Trophoblast cell (in vitro differentiated cells and primary cell): ENCODE data around the gene NMU.

Source experiments
- DNase-seq, 2 donors: peaks; one replicate each; pipeline ENCODE4 v3.0.0-alpha.2; 2016
- H2AFZ ChIP-seq: 2 replicates; pipeline ENCODE4 v1.6.1; 2013; ENCODE audit warnings: low read length, moderate library complexity, mild to moderate bottlenecking; ENCODE audit not compliant: insufficient read depth, poor library complexity
- H2AK5ac ChIP-seq: 2 replicates; pipeline ENCODE4 v1.6.1; 2013; ENCODE audit warnings: mild to moderate bottlenecking, low read length
- H2BK120ac ChIP-seq: 2 replicates; pipeline ENCODE4 v1.6.1; 2013; ENCODE audit warnings: low read length, mild to moderate bottlenecking, moderate library complexity; ENCODE audit not compliant: insufficient read depth, poor library complexity
- H2BK12ac ChIP-seq: 2 replicates; pipeline ENCODE4 v1.6.1; 2013; ENCODE audit warnings: mild to moderate bottlenecking, low read length, moderate library complexity
- H2BK5ac ChIP-seq: 2 replicates; pipeline ENCODE4 v1.6.1; 2013; ENCODE audit warnings: low read length, low read depth, moderate library complexity, mild to moderate bottlenecking; ENCODE audit not compliant: poor library complexity
- H3K14ac ChIP-seq: 2 replicates; pipeline ENCODE4 v1.6.1; 2013; ENCODE audit warnings: mild to moderate bottlenecking, low read length
- H3K18ac ChIP-seq: 2 replicates; pipeline ENCODE4 v1.6.1; 2013; ENCODE audit warnings: mild to moderate bottlenecking, low read length
- H3K23ac ChIP-seq: 2 replicates; pipeline ENCODE4 v1.6.1; 2013; ENCODE audit warnings: low read length
- H3K27ac ChIP-seq: 2 replicates; pipeline ENCODE4 v1.5.1; 2013; ENCODE audit warnings: low read depth, mild to moderate bottlenecking, inconsistent platforms, low read length, moderate library complexity
- H3K27me3 ChIP-seq: 2 replicates; pipeline ENCODE4 v1.6.1; 2013; ENCODE audit warnings: inconsistent platforms, mild to moderate bottlenecking, low read length, moderate library complexity; ENCODE audit not compliant: insufficient read depth
- H3K36me3 ChIP-seq, 2 experiments: 1 replicate in 1 of 2; 2 replicates in 1 of 2; pipeline ENCODE4 v1.6.1; 2013; ENCODE audit warnings: low read length in 2 of 2, mild to moderate bottlenecking in 2 of 2, moderate library complexity in 1 of 2; ENCODE audit not compliant: insufficient read depth in 2 of 2, control insufficient read depth in 1 of 2
- H3K4ac ChIP-seq: 2 replicates; pipeline ENCODE4 v1.6.1; 2013; ENCODE audit warnings: low read depth, mild to moderate bottlenecking, low read length, moderate library complexity
- H3K4me1 ChIP-seq, 2 experiments: 1 replicate in 1 of 2; 2 replicates in 1 of 2; pipeline ENCODE4 v1.6.1; 2013; ENCODE audit warnings: low read length in 2 of 2, mild to moderate bottlenecking in 2 of 2, moderate library complexity in 1 of 2; ENCODE audit not compliant: insufficient read depth in 2 of 2, control insufficient read depth in 1 of 2
- H3K4me2 ChIP-seq: 2 replicates; pipeline ENCODE4 v1.6.1; 2013; ENCODE audit warnings: inconsistent platforms, mild to moderate bottlenecking, low read length, moderate library complexity
- H3K4me3 ChIP-seq: 2 replicates; pipeline ENCODE4 v1.5.1; 2013; ENCODE audit warnings: mild to moderate bottlenecking, low read depth, low read length, inconsistent platforms
- H3K79me1 ChIP-seq: one replicate; pipeline ENCODE4 v1.6.1; 2013; ENCODE audit warnings: low read length
- H3K79me2 ChIP-seq: 2 replicates; pipeline ENCODE4 v1.6.1; 2013; ENCODE audit warnings: low read length, mild to moderate bottlenecking; ENCODE audit not compliant: control insufficient read depth, insufficient read depth, poor library complexity
- H3K9ac ChIP-seq: 2 replicates; pipeline ENCODE4 v1.6.1; 2013; ENCODE audit warnings: mild to moderate bottlenecking, low read length
- H3K9me3 ChIP-seq: 2 replicates; pipeline ENCODE4 v1.6.1; 2013; ENCODE audit warnings: low read depth, mild to moderate bottlenecking, control low read depth, inconsistent platforms, low read length; ENCODE audit not compliant: insufficient read depth
- H4K12ac ChIP-seq: 2 replicates; pipeline ENCODE4 v1.6.1; 2013; ENCODE audit warnings: low read depth, mild to moderate bottlenecking, low read length, moderate library complexity
- H4K8ac ChIP-seq: 2 replicates; pipeline ENCODE4 v1.6.1; 2013; ENCODE audit warnings: low read depth, mild to moderate bottlenecking, low read length, moderate library complexity
- H4K91ac ChIP-seq: one replicate; pipeline ENCODE4 v1.6.1; 2013; ENCODE audit warnings: low read depth, mild to moderate bottlenecking, low read length, moderate library complexity
- WGBS: extraction: QIAGEN DNeasy Blood & Tissue Kit; methylation state at CpG from one replicate; pipeline ENCODE4 v1.1.7; 2013; ENCODE audit warnings: missing lambda C conversion rate; ENCODE audit not compliant: insufficient read length, insufficient coverage; ENCODE audit errors: extremely low coverage; 5-methylcytosine and 5-hydroxymethylcytosine counted together

Gene NMU

GRCh38 chr4:55574252-55574651 lies 61.8 kb downstream of the NMU start:
- Histone ChIP-seq H3K4me3 (no peak overlapping the region), H3K9ac (no peak overlapping the region), H3K9me3 (peaks cover 5% of the 10 kb centered on the region), H3K79me1 (no peaks in the 10 kb centered on the region), H4K8ac (no peak overlapping the region), H4K91ac (no peak overlapping the region), H2AFZ (no peak overlapping the region), H3K4me1 (no peaks in the 10 kb centered on the region), H3K36me3 (no peaks in the 10 kb centered on the region), H2AK5ac (no peak overlapping the region), H3K79me2 (no peaks in the 10 kb centered on the region), H3K4me2 (no peak overlapping the region), H2BK12ac (no peak overlapping the region), H4K12ac (no peak overlapping the region), H2BK120ac (no peak overlapping the region), H2BK5ac (no peak overlapping the region), H3K27ac (no peak overlapping the region), H3K4ac (no peak overlapping the region), H3K14ac (no peak overlapping the region), H3K18ac (no peak overlapping the region), H3K23ac (no peak overlapping the region), H3K27me3 (no peaks in the 10 kb centered on the region)
- no peak for DNase-seq
- no CpG with 5 or more reads among the region's 1 CpG for WGBS

- no CpG with 5 or more reads among the region's 3 CpGs for WGBS
- no peak overlapping the region for H3K27ac ChIP-seq
- H3K23ac ChIP-seq: no peak overlapping the region
- H2AFZ ChIP-seq: no peak overlapping the region
- no peak overlapping the region for H3K4ac ChIP-seq
- DNase-seq: no peak
- H3K79me1 ChIP-seq: no peaks in the 10 kb centered on the region
- H3K9me3 ChIP-seq: peaks cover 3% of the 10 kb centered on the region
- H3K36me3 ChIP-seq: no peaks in the 10 kb centered on the region
- H3K4me3 ChIP-seq: no peak overlapping the region
- H4K91ac ChIP-seq: no peak overlapping the region
- no peak overlapping the region for H3K9ac ChIP-seq
- no peak overlapping the region for H3K18ac ChIP-seq
- H3K27me3 ChIP-seq: no peaks in the 10 kb centered on the region
- no peak overlapping the region for H2BK5ac ChIP-seq
- no peak overlapping the region for H3K4me2 ChIP-seq
- H3K4me1 ChIP-seq: no peaks in the 10 kb centered on the region
- H2AK5ac ChIP-seq: no peak overlapping the region
- H4K12ac ChIP-seq: no peak overlapping the region
- no peak overlapping the region for H4K8ac ChIP-seq
- H2BK120ac ChIP-seq: no peak overlapping the region
- H3K14ac ChIP-seq: no peak overlapping the region
- H2BK12ac ChIP-seq: no peak overlapping the region
- no peaks in the 10 kb centered on the region for H3K79me2 ChIP-seq
Measured at GRCh38 chr4:55571806-55572205, 64.3 kb downstream of the NMU start.

- Histone ChIP-seq H3K23ac (no peak overlapping the region), H3K9ac (no peak overlapping the region)
Measured at GRCh38 chr4:55568905-55569504, 67.1 kb downstream of the NMU start.

GRCh38 chr4:55561889-55562288 lies 74.2 kb downstream of the NMU start:
- Histone ChIP-seq H2BK12ac (no peak overlapping the region), H3K27ac (no peak overlapping the region), H3K79me1 (no peaks in the 10 kb centered on the region), H2BK5ac (no peak overlapping the region), H3K14ac (no peak overlapping the region), H2AFZ (no peak overlapping the region), H3K4me2 (no peak overlapping the region), H3K4me3 (no peak overlapping the region), H4K8ac (no peak overlapping the region), H3K9ac (no peak overlapping the region), H4K12ac (no peak overlapping the region), H3K23ac (no peak overlapping the region), H3K4me1 (no peaks in the 10 kb centered on the region), H2AK5ac (no peak overlapping the region), H2BK120ac (no peak overlapping the region), H3K36me3 (no peaks in the 10 kb centered on the region), H4K91ac (no peak overlapping the region), H3K9me3 (no peaks in the 10 kb centered on the region), H3K27me3 (no peaks in the 10 kb centered on the region), H3K79me2 (no peaks in the 10 kb centered on the region), H3K18ac (no peak overlapping the region), H3K4ac (no peak overlapping the region)
- no CpG with 5 or more reads among the region's 1 CpG for WGBS
- DNase-seq: peak in 1 of 2 donors; percentile 4

More at GRCh38 chr4:55568905-55569504, 67.1 kb downstream of the NMU start:
- Histone ChIP-seq H3K27me3 (no peaks in the 10 kb centered on the region), H3K18ac (no peak overlapping the region), H2BK120ac (no peak overlapping the region), H3K9me3 (no peaks in the 10 kb centered on the region), H3K4me3 (no peak overlapping the region), H3K27ac (no peak overlapping the region), H2AK5ac (no peak overlapping the region), H3K4me1 (no peaks in the 10 kb centered on the region), H4K91ac (no peak overlapping the region), H3K4me2 (no peak overlapping the region), H3K79me1 (no peaks in the 10 kb centered on the region), H3K4ac (no peak overlapping the region), H2BK5ac (no peak overlapping the region), H4K12ac (no peak overlapping the region), H2AFZ (no peak overlapping the region), H4K8ac (no peak overlapping the region), H3K14ac (no peak overlapping the region), H3K79me2 (no peaks in the 10 kb centered on the region), H3K36me3 (no peaks in the 10 kb centered on the region), H2BK12ac (no peak overlapping the region)
- DNase-seq: no peak
- WGBS: no CpG with 5 or more reads among the region's 1 CpG
